Measurements from ENCODE around the gene TBC1D12.

The TBC1D12 gene

DNA sequence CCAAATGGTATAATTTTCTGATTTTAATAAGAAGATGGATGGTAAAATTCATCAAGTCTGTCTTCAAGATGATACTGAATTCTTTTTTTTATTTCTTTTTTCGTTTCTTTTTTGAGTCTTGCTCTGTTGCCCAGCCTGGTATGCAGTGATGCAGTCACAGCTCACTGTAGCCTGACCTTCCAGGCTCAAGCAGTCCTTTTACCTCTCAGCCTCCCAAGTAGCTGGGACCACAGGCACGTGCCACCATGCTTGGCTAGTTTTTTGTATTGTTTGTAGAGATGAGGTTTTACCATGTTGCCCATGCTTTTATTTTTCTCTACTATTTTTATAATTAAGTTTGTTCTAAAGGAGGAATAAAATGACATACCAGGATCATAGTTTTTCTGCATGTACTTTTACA is 91.1 kb downstream of the TBC1D12 start:
- no peak overlapping the region for H3K4me3 ChIP-seq (replicated peaks; ENCODE audit: low read depth, low read length)
- TF ChIP-seq, protein P1, sequence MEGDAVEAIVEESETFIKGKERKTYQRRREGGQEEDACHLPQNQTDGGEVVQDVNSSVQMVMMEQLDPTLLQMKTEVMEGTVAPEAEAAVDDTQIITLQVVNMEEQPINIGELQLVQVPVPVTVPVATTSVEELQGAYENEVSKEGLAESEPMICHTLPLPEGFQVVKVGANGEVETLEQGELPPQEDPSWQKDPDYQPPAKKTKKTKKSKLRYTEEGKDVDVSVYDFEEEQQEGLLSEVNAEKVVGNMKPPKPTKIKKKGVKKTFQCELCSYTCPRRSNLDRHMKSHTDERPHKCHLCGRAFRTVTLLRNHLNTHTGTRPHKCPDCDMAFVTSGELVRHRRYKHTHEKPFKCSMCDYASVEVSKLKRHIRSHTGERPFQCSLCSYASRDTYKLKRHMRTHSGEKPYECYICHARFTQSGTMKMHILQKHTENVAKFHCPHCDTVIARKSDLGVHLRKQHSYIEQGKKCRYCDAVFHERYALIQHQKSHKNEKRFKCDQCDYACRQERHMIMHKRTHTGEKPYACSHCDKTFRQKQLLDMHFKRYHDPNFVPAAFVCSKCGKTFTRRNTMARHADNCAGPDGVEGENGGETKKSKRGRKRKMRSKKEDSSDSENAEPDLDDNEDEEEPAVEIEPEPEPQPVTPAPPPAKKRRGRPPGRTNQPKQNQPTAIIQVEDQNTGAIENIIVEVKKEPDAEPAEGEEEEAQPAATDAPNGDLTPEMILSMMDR (IDR thresholded peaks at IDR 0.05; ENCODE audit: insufficient read depth, low read length, poor library complexity, severe bottlenecking): no peak
- H3K27me3 ChIP-seq (replicated peaks; ENCODE audit: control insufficient read depth, insufficient read depth, low read length): no peaks in the 10 kb centered on the region
- no peaks in the 10 kb centered on the region for H3K36me3 ChIP-seq (ENCODE audit: control insufficient read depth, insufficient read depth, low read length)
- peak; percentile 6 for DNase-seq (ENCODE audit: extremely low read depth, insufficient read length)

DNA sequence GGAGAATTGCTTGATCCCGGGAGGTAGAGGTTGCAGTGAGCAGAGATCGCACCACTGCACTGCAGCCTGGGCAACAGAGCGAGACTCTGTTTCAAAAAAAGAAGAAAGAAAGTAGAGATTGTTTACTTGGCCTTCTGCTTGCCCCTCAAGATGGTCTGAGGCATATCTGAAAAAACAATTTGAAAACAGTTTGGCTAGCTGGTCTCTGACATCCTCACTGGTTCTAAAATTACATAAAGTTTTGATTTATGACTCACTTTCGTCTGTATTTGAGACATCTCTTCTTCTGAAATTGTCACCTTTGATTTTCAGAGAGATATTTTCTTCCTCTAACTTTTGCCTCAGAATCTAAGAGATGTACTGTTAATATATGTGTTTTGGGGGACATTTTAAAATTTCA is 93.7 kb downstream of the TBC1D12 start:
- DNase-seq (ENCODE audit: extremely low read depth, insufficient read length): peak; percentile 73
- Histone ChIP-seq H3K27me3 (replicated peaks; ENCODE audit: control insufficient read depth, insufficient read depth, low read length) (no peaks in the 10 kb centered on the region), H3K36me3 (ENCODE audit: control insufficient read depth, insufficient read depth, low read length) (no peaks in the 10 kb centered on the region), H3K4me3 (replicated peaks; ENCODE audit: low read depth, low read length) (no peak overlapping the region)
- TF ChIP-seq, protein P1 (IDR thresholded peaks at IDR 0.05; ENCODE audit: insufficient read depth, low read length, poor library complexity, severe bottlenecking): no peak

DNA sequence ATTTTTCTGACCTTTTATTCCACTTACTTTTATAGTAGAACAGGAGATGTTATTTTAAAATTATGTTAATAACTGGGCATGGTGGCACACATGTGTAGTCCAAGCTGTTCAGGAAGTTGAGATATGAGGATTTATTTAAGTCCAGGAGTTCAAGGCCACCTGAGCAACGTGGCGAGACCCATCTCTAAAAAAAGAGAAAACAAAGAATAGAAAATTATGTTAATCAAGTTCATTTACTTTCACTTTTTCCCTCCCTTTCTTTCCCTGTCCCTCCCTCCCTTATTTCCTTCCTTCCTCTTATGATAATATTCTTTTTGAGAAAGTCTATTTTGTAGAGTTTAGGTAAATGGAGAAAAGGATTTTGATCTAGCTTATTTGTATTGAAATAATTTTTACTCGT is 94.3 kb downstream of the TBC1D12 start:
- Histone ChIP-seq H3K4me3 (replicated peaks; ENCODE audit: low read depth, low read length) (no peak overlapping the region), H3K27me3 (replicated peaks; ENCODE audit: control insufficient read depth, insufficient read depth, low read length) (no peaks in the 10 kb centered on the region), H3K36me3 (ENCODE audit: control insufficient read depth, insufficient read depth, low read length) (no peaks in the 10 kb centered on the region)
- DNase-seq (ENCODE audit: extremely low read depth, insufficient read length): no peak
- TF ChIP-seq, protein P1 (IDR thresholded peaks at IDR 0.05; ENCODE audit: insufficient read depth, low read length, poor library complexity, severe bottlenecking): no peak

DNA sequence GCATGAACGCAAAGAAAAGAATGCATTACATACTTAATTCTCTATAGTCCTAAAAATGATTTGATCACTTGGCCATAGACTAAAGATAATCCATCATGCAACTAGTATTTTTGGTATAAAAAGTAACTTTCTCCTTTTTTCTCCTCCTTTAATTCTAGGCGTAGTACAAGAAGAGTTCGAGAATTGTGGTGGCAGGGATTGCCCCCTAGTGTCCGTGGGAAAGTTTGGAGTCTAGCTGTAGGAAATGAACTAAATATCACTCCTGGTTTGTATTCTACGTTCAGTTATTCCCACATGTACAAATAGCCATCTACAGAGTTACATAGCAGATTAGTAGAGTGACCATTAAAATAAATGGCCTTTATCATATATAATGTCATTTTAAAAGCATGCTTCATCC is 97.7 kb downstream of the TBC1D12 start:
- no peak overlapping the region for H3K4me3 ChIP-seq (replicated peaks; ENCODE audit: low read depth, low read length)
- no peak for DNase-seq (ENCODE audit: extremely low read depth, insufficient read length)
- no peaks in the 10 kb centered on the region for H3K36me3 ChIP-seq (ENCODE audit: control insufficient read depth, insufficient read depth, low read length)
- H3K27me3 ChIP-seq (replicated peaks; ENCODE audit: control insufficient read depth, insufficient read depth, low read length): no peaks in the 10 kb centered on the region
- TF ChIP-seq, protein P1 (IDR thresholded peaks at IDR 0.05; ENCODE audit: insufficient read depth, low read length, poor library complexity, severe bottlenecking): peak; percentile 30

DNA sequence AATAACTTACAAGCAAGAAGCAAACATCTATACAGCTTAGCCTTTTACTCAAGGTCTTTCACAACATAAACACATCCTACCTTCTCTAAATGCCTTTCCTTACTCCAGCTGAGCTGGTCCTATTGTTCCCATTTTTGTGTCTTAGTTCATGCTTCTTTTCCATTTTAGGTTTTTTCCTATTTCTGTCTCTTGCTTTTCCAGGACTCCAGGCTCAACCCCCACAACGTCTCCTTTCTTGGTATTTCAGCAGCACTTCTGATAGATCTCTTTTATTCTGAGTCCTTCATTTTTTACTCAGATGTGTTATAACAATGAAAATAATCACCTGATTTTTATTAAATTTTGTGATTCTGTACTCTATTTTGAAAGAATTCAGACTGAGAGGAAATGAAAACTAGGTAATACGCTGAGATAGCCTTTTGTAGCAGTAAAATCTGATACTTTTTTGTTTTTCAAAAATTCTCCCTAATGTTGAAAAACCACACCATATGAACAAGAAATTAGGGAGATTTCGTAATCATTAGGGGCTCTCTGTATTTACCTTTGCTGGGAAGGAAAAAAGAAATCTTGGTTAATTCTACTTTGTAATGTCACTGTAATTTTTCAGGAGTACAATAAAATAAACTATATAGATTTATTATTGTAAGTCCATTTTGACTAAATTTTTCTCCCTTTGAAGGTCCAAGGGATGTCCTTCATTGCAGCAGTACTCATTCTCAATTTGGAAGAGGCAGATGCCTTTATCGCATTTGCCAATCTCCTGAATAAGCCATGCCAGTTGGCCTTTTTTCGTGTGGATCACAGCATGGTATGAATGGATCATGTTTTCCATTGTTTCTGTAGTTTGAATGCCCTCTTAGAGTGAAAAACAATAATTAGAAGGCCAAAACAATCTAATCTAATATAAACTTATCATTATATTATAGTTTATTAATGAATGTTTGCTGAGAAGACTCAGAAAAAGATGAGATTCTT is 119.2 kb downstream of the TBC1D12 start:
- Histone ChIP-seq H3K36me3 (ENCODE audit: control insufficient read depth, insufficient read depth, low read length) (no peaks in the 10 kb centered on the region; the same call in 1 of the 2 replicates), H3K27me3 (replicated peaks; ENCODE audit: control insufficient read depth, insufficient read depth, low read length) (no peaks in the 10 kb centered on the region), H3K4me3 (replicated peaks; ENCODE audit: low read depth, low read length) (no peak overlapping the region)
- TF ChIP-seq, protein P1 (IDR thresholded peaks at IDR 0.05; ENCODE audit: insufficient read depth, low read length, poor library complexity, severe bottlenecking): no peak
- no peak for DNase-seq (ENCODE audit: extremely low read depth, insufficient read length)
